ENCODE results near the gene NHLH1. TPM values are rescaled to one million over a fixed set of nuclear protein-coding genes. Genes with fewer than 3 reads are reported as not detected.
A peak's percentile ranks its signal among the peaks of the same experiment; 100 is the strongest.

NHLH1 gene
- total and polyA plus RNA-seq, 10 of the 15 experiments (the other 5 are each of a cell fraction or from before 2014, with no cell fraction given) = 0.22 to 0.98 (median 0.43) TPM; not detected in 1

DNA sequence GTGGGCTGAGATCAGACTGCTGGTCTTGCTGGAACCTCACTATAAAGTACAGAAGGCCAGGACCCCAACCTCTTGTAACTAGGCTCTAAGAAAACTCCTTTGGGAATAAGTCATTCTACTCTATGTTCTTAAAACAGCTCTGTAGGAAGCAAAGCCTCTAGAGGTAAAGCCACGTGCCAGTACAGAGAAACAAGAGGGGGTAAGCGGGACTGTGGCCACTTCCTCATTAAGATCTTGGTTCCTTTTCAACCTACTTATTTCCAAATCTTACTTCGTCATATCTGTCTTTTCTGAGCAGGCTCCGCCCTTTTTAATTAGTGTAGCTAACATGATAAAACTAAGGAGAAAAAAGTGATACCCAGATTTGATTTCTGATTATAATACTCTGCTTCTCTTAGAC is 19.9 kb upstream of the NHLH1 start (continued):
- TF ChIP-seq, protein P1, sequence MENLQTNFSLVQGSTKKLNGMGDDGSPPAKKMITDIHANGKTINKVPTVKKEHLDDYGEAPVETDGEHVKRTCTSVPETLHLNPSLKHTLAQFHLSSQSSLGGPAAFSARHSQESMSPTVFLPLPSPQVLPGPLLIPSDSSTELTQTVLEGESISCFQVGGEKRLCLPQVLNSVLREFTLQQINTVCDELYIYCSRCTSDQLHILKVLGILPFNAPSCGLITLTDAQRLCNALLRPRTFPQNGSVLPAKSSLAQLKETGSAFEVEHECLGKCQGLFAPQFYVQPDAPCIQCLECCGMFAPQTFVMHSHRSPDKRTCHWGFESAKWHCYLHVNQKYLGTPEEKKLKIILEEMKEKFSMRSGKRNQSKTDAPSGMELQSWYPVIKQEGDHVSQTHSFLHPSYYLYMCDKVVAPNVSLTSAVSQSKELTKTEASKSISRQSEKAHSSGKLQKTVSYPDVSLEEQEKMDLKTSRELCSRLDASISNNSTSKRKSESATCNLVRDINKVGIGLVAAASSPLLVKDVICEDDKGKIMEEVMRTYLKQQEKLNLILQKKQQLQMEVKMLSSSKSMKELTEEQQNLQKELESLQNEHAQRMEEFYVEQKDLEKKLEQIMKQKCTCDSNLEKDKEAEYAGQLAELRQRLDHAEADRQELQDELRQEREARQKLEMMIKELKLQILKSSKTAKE (IDR thresholded peaks at IDR 0.05; ENCODE audit: low read depth, poor library complexity, severe bottlenecking) = peak; percentile 29
- TF ChIP-seq JUNB (IDR thresholded peaks at IDR 0.05) (no peak), MEF2B (IDR thresholded peaks at IDR 0.05; ENCODE audit: partially characterized antibody, poor library complexity, severe bottlenecking) (peak; percentile 64), EP300 (IDR thresholded peaks at IDR 0.05; ENCODE audit: borderline replicate concordance in 1 of 2, control insufficient read depth in 1 of 2, low read depth in 2 of 2, low read length in 2 of 2) (0 out of 4 replicates have a peak, but pooled peaks of 1 of the 2 experiments have one; percentile 31), DPF2 (IDR thresholded peaks at IDR 0.05) (0 out of 2 replicates have a peak, but pooled peaks have one; percentile 17), ZNF217 (IDR thresholded peaks at IDR 0.05) (no peak; the same call in 1 of the 2 replicates), BRCA1 (IDR thresholded peaks at IDR 0.05; ENCODE audit: low read depth, low read length) (no peak), ZSCAN29 (IDR thresholded peaks at IDR 0.05) (no peak), CHD2 (IDR thresholded peaks at IDR 0.05; ENCODE audit: borderline replicate concordance, low read depth, low read length) (no peak), IKZF2 (IDR thresholded peaks at IDR 0.05) (peak in 1 of 2 experiments; percentile 18; a peak in 1 of 4 replicates), MXI1 (IDR thresholded peaks at IDR 0.05; ENCODE audit: low read depth, low read length) (peak; percentile 77; the same call in 1 of the 2 replicates), MTA2 (IDR thresholded peaks at IDR 0.05; ENCODE audit: low read depth) (peak; percentile 63; the same call in 1 of the 2 replicates)
- TF ChIP-seq, protein P2, sequence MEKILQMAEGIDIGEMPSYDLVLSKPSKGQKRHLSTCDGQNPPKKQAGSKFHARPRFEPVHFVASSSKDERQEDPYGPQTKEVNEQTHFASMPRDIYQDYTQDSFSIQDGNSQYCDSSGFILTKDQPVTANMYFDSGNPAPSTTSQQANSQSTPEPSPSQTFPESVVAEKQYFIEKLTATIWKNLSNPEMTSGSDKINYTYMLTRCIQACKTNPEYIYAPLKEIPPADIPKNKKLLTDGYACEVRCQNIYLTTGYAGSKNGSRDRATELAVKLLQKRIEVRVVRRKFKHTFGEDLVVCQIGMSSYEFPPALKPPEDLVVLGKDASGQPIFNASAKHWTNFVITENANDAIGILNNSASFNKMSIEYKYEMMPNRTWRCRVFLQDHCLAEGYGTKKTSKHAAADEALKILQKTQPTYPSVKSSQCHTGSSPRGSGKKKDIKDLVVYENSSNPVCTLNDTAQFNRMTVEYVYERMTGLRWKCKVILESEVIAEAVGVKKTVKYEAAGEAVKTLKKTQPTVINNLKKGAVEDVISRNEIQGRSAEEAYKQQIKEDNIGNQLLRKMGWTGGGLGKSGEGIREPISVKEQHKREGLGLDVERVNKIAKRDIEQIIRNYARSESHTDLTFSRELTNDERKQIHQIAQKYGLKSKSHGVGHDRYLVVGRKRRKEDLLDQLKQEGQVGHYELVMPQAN (conservative IDR thresholded peaks at IDR 0.05) = 0 out of 2 replicates have a peak, but pooled peaks have one; percentile 28
- TF ChIP-seq, protein P3, sequence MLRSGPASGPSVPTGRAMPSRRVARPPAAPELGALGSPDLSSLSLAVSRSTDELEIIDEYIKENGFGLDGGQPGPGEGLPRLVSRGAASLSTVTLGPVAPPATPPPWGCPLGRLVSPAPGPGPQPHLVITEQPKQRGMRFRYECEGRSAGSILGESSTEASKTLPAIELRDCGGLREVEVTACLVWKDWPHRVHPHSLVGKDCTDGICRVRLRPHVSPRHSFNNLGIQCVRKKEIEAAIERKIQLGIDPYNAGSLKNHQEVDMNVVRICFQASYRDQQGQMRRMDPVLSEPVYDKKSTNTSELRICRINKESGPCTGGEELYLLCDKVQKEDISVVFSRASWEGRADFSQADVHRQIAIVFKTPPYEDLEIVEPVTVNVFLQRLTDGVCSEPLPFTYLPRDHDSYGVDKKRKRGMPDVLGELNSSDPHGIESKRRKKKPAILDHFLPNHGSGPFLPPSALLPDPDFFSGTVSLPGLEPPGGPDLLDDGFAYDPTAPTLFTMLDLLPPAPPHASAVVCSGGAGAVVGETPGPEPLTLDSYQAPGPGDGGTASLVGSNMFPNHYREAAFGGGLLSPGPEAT (IDR thresholded peaks at IDR 0.05; ENCODE audit: low read depth) = peak; percentile 39; the same call in 1 of the 2 replicates
- TF ChIP-seq, protein P4, sequence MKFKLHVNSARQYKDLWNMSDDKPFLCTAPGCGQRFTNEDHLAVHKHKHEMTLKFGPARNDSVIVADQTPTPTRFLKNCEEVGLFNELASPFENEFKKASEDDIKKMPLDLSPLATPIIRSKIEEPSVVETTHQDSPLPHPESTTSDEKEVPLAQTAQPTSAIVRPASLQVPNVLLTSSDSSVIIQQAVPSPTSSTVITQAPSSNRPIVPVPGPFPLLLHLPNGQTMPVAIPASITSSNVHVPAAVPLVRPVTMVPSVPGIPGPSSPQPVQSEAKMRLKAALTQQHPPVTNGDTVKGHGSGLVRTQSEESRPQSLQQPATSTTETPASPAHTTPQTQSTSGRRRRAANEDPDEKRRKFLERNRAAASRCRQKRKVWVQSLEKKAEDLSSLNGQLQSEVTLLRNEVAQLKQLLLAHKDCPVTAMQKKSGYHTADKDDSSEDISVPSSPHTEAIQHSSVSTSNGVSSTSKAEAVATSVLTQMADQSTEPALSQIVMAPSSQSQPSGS (IDR thresholded peaks at IDR 0.05; ENCODE audit: low read length) = 0 out of 2 replicates have a peak, but pooled peaks have one; percentile 24
- TF ChIP-seq, protein P5, sequence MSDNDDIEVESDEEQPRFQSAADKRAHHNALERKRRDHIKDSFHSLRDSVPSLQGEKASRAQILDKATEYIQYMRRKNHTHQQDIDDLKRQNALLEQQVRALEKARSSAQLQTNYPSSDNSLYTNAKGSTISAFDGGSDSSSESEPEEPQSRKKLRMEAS (IDR thresholded peaks at IDR 0.05; ENCODE audit: low read depth, low read length) = peak; percentile 61; the same call in 1 of the 2 replicates
- TF ChIP-seq, protein P6, sequence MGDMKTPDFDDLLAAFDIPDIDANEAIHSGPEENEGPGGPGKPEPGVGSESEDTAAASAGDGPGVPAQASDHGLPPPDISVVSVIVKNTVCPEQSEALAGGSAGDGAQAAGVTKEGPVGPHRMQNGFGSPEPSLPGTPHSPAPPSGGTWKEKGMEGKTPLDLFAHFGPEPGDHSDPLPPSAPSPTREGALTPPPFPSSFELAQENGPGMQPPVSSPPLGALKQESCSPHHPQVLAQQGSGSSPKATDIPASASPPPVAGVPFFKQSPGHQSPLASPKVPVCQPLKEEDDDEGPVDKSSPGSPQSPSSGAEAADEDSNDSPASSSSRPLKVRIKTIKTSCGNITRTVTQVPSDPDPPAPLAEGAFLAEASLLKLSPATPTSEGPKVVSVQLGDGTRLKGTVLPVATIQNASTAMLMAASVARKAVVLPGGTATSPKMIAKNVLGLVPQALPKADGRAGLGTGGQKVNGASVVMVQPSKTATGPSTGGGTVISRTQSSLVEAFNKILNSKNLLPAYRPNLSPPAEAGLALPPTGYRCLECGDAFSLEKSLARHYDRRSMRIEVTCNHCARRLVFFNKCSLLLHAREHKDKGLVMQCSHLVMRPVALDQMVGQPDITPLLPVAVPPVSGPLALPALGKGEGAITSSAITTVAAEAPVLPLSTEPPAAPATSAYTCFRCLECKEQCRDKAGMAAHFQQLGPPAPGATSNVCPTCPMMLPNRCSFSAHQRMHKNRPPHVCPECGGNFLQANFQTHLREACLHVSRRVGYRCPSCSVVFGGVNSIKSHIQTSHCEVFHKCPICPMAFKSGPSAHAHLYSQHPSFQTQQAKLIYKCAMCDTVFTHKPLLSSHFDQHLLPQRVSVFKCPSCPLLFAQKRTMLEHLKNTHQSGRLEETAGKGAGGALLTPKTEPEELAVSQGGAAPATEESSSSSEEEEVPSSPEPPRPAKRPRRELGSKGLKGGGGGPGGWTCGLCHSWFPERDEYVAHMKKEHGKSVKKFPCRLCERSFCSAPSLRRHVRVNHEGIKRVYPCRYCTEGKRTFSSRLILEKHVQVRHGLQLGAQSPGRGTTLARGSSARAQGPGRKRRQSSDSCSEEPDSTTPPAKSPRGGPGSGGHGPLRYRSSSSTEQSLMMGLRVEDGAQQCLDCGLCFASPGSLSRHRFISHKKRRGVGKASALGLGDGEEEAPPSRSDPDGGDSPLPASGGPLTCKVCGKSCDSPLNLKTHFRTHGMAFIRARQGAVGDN (IDR thresholded peaks at IDR 0.05) = peak; percentile 84
